Testis (tissue), 3 donors: Measurements from ENCODE around the gene RASA3. TPM values are rescaled to one million over a fixed set of nuclear protein-coding genes. Genes with fewer than 3 reads are reported as not detected.

Experiments used
- DNase-seq: peaks from one replicate; pipeline ENCODE4 v3.0.0-alpha.2; 2019
- H3K27ac ChIP-seq, 2 donors: fragments of 200-600 bp; sonication (generic); one replicate each; pipeline ENCODE4 v1.5.1; 2019
- H3K27me3 ChIP-seq: fragments of 200-600 bp; sonication (generic); one replicate; pipeline ENCODE4 v1.5.1; 2019
- H3K36me3 ChIP-seq: fragments of 200-600 bp; sonication (generic); one replicate; pipeline ENCODE4 v1.5.1; 2017; ENCODE audit warnings: low read depth; ENCODE audit errors: missing control alignments
- H3K4me1 ChIP-seq: fragments of 200-600 bp; sonication (generic); one replicate; pipeline ENCODE4 v1.5.1; 2019
- H3K4me3 ChIP-seq, 2 donors: fragments of 200-600 bp; sonication (generic); one replicate each; pipeline ENCODE4 v1.5.1; 2017 to 2019
- H3K9me3 ChIP-seq: fragments of 200-600 bp; sonication (generic); one replicate; pipeline ENCODE4 v1.5.1; 2017
- CTCF ChIP-seq, 3 experiments: fragments of 450-650 bp in 2 of 3; fragments of 200-600 bp in 1 of 3; sonication (generic) in 1 of 3; IDR thresholded peaks; one replicate each; pipeline ENCODE4 v1.5.1; 2016 to 2019; ENCODE audit warnings: antibody characterized with exemption in 3 of 3, mild to moderate bottlenecking in 2 of 3, moderate library complexity in 1 of 3
- POLR2A ChIP-seq: fragments of 450-650 bp; IDR thresholded peaks from one replicate; pipeline ENCODE4 v1.6.1; 2017; ENCODE audit warnings: antibody characterized with exemption, mild to moderate bottlenecking, moderate library complexity
- WGBS, 2 donors: methylation state at CpG; one replicate each; pipeline ENCODE4 v1.1.5; 2018; 5-methylcytosine and 5-hydroxymethylcytosine counted together
- intact Hi-C: fragments of 100-400 bp; cut with DNase I; formaldehyde crosslinking; loops from one replicate; pipeline ENCODE4 v1.15.1; 2023; ENCODE audit warnings: low total_unique reads
- polyA plus RNA-seq: library from polyadenylated mRNA; stranded (reverse); fragments of 350-450 nt; fragmentation: Illumina TruSeq; extraction: RNeasy Lipid Tissue Mini Kit (QIAGEN cat#74804); gene quantifications from one replicate; pipeline ENCODE4 v1.2.3, GENCODE V29; 2014; ENCODE audit warnings: low read depth, low replicate concordance; ENCODE audit not compliant: insufficient read depth
- total RNA-seq, 2 donors: library from RNA; depleted of rRNA; stranded (reverse); fragments of >200 nt; gene quantifications; one replicate each; pipeline ENCODE4 v1.2.3, GENCODE V29; 2016

The RASA3 gene
- total and polyA plus RNA-seq, 3 donors from 2014 or later: 13.2 to 21.6 (median 16.4) TPM

- intact Hi-C loops: no loop called here
- Histone ChIP-seq H3K9me3 (no peaks in the 10 kb centered on the region), H3K27ac (no peak overlapping the region), H3K4me3 (no peak overlapping the region), H3K36me3 (no peaks in the 10 kb centered on the region), H3K4me1 (peaks cover 6% of the 10 kb centered on the region), H3K27me3 (no peaks in the 10 kb centered on the region)
- TF ChIP-seq CTCF (IDR thresholded peaks at IDR 0.05): no peak
- TF ChIP-seq POLR2A: no peak
- 91 to 92% methylated on average over 22 to 26 of the region's 26 CpGs for WGBS, 2 donors
- DNase-seq: no peak
These were observed 32.4 kb upstream of the RASA3 start for GRCh38 chr13:114164681-114165429.

- Histone ChIP-seq H3K27ac (no peak overlapping the region), H3K4me3 (no peak overlapping the region), H3K36me3 (no peaks in the 10 kb centered on the region), H3K9me3 (no peaks in the 10 kb centered on the region), H3K27me3 (no peaks in the 10 kb centered on the region), H3K4me1 (peaks cover 6% of the 10 kb centered on the region)
- WGBS, 2 donors: 81 to 88% methylated on average over 14 of the region's 14 CpGs
- intact Hi-C loops: no loop called here
- DNase-seq: no peak
- TF ChIP-seq CTCF (IDR thresholded peaks at IDR 0.05) (no peak), POLR2A (no peak)
These were observed 31.6 kb upstream of the RASA3 start for GRCh38 chr13:114164053-114164452.

GRCh38 chr13:114162533-114162922 lies 30.1 kb upstream of the RASA3 start:
- 62 to 67% methylated on average over 16 of the region's 16 CpGs for WGBS, 2 donors
- TF ChIP-seq POLR2A: no peak
- TF ChIP-seq CTCF (IDR thresholded peaks at IDR 0.05): no peak
- H3K36me3 ChIP-seq: no peaks in the 10 kb centered on the region
- no peak for DNase-seq
- H3K4me3 ChIP-seq: no peak overlapping the region
- H3K9me3 ChIP-seq: no peaks in the 10 kb centered on the region
- H3K27me3 ChIP-seq: no peaks in the 10 kb centered on the region
- H3K4me1 ChIP-seq: peaks cover 6% of the 10 kb centered on the region
- peak overlapping the region in 1 of 2 donors; percentile 5 for H3K27ac ChIP-seq
- intact Hi-C loops: no loop called here

GRCh38 chr13:114161644-114162532 lies 29.5 kb upstream of the RASA3 start:
- Histone ChIP-seq H3K27me3 (no peaks in the 10 kb centered on the region), H3K36me3 (no peaks in the 10 kb centered on the region), H3K4me3 (peak overlapping the region; percentile 47 to 54), H3K4me1 (peaks cover 6% of the 10 kb centered on the region), H3K27ac (peak overlapping the region in 1 of 2 donors; percentile 5), H3K9me3 (no peaks in the 10 kb centered on the region)
- DNase-seq: peak; percentile 47
- intact Hi-C loops: no loop called here
- TF ChIP-seq POLR2A (no peak), CTCF (IDR thresholded peaks at IDR 0.05) (no peak)
- 12 to 21% methylated on average over 24 to 32 of the region's 32 CpGs for WGBS, 2 donors
